Hematopoietic multipotent progenitor cell treated with erythropoietin and hydrocortisone succinate and interleukin-3 and kit ligand, for 4 days (in vitro differentiated cells): ENCODE results near the gene ARSB.

Source experiments
- DNase-seq: peaks from one replicate; pipeline ENCODE4 v3.0.0-alpha.2; 2015

ARSB gene

GRCh38 chr5:78830528-78831046 is 154.5 kb downstream of the ARSB start:
- DNase-seq = no peak

GRCh38 chr5:78829811-78830527 is 155.1 kb downstream of the ARSB start:
- DNase-seq = no peak

GRCh38 chr5:78827725-78828124 is 157.4 kb downstream of the ARSB start:
- no peak for DNase-seq

- no peak for DNase-seq
Measured at GRCh38 chr5:78824831-78825281, 160.3 kb downstream of the ARSB start.

- no peak for DNase-seq
Measured at GRCh38 chr5:78823196-78823595, 161.9 kb downstream of the ARSB start.

- no peak for DNase-seq
Measured at GRCh38 chr5:78821536-78822021, 163.5 kb downstream of the ARSB start.

GRCh38 chr5:78819707-78820106 is 165.4 kb downstream of the ARSB start:
- no peak for DNase-seq

- DNase-seq = no peak
Measured at GRCh38 chr5:78819166-78819565, 165.9 kb downstream of the ARSB start.

GRCh38 chr5:78816143-78816765 is 168.9 kb downstream of the ARSB start:
- DNase-seq = no peak

GRCh38 chr5:78813906-78814530 is 171.1 kb downstream of the ARSB start:
- no peak for DNase-seq

GRCh38 chr5:78813286-78813685 is 171.8 kb downstream of the ARSB start:
- no peak for DNase-seq

GRCh38 chr5:78811866-78812265 is 173.2 kb downstream of the ARSB start:
- DNase-seq = no peak

- DNase-seq = no peak
Measured at GRCh38 chr5:78811121-78811817, 173.8 kb downstream of the ARSB start.

- no peak for DNase-seq
Measured at GRCh38 chr5:78810098-78810920, 174.8 kb downstream of the ARSB start.

GRCh38 chr5:78809444-78809843 is 175.7 kb downstream of the ARSB start:
- no peak for DNase-seq

- no peak for DNase-seq
Measured at GRCh38 chr5:78808818-78809217, 176.3 kb downstream of the ARSB start.

GRCh38 chr5:78808380-78808779 is 176.7 kb downstream of the ARSB start:
- no peak for DNase-seq

GRCh38 chr5:78806544-78806943 is 178.6 kb downstream of the ARSB start:
- DNase-seq = no peak

GRCh38 chr5:78805474-78806124 is 179.5 kb downstream of the ARSB start:
- no peak for DNase-seq

GRCh38 chr5:78804995-78805394 is 180.1 kb downstream of the ARSB start:
- DNase-seq = no peak

GRCh38 chr5:78803941-78804340 is 181.2 kb downstream of the ARSB start:
- DNase-seq = no peak

- no peak for DNase-seq
Measured at GRCh38 chr5:78803353-78803752, 181.8 kb downstream of the ARSB start.
